Psoas muscle (tissue), 8 donors: Measurements from ENCODE around the gene IGSF21. TPM values are rescaled to one million over a fixed set of nuclear protein-coding genes. Genes with fewer than 3 reads are reported as not detected.

Source experiments
- ATAC-seq, 4 donors: fragments of 200-7000 bp; cut with Tn5 transposase; one replicate each; pipeline ENCODE4 v1.9.1; 2020; ENCODE audit warnings: moderate library complexity in 3 of 4, mild to moderate bottlenecking in 2 of 4
- DNase-seq, 2 donors: peaks; one replicate each; pipeline ENCODE4 v3.0.0-alpha.2; 2020
- H3K27ac ChIP-seq: fragments of 200-600 bp; one replicate; pipeline ENCODE4 v1.8.0; 2022
- H3K27me3 ChIP-seq, 3 donors: fragments of 200-600 bp in 1 of 3; one replicate each; pipeline versions ENCODE4 v1.6.1 to v1.8.0; 2013 to 2022; ENCODE audit warnings: low read length in 2 of 3, mild to moderate bottlenecking in 2 of 3, moderate library complexity in 1 of 3; ENCODE audit not compliant: insufficient read depth in 3 of 3
- H3K36me3 ChIP-seq, 2 donors: fragments of 200-600 bp in 1 of 2; one replicate each; pipeline versions ENCODE4 v1.6.1 to v1.8.0; 2013 to 2022; ENCODE audit warnings: low read depth in 1 of 2, mild to moderate bottlenecking in 1 of 2, moderate library complexity in 1 of 2; ENCODE audit not compliant: insufficient read depth in 1 of 2
- H3K4me1 ChIP-seq: fragments of 200-600 bp; one replicate; pipeline ENCODE4 v1.8.0; 2022
- H3K4me3 ChIP-seq: fragments of 200-600 bp; one replicate; pipeline ENCODE4 v1.8.0; 2022; ENCODE audit warnings: mild to moderate bottlenecking
- H3K9me3 ChIP-seq: fragments of 200-600 bp; one replicate; pipeline ENCODE4 v1.8.0; 2022
- WGBS, 3 donors: extraction: QIAGEN DNeasy Blood & Tissue Kit; methylation state at CpG; one replicate each; pipeline versions ENCODE4 v1.1.6 to v1.1.7; 2013; 5-methylcytosine and 5-hydroxymethylcytosine counted together
- intact Hi-C, 2 donors: fragments of 100-400 bp; cut with DNase I; formaldehyde crosslinking; loops; one replicate each; pipeline versions ENCODE4 v1.11.0 to v1.14.2; 2022
- polyA plus RNA-seq, 3 donors: library from polyadenylated mRNA; stranded (reverse); fragments of 200-250 nt; gene quantifications; one replicate each; pipeline ENCODE4 v1.2.3, GENCODE V29; 2013
- total RNA-seq, 4 donors: library from RNA; stranded (reverse); fragmentation: NEBNext Ultra II Directional in 2 of 4; extraction: Animal tissue kit (Norgen Biotek cat#: 25700) in 2 of 4; gene quantifications; one replicate each; pipeline versions ENCODE4 v1.2.1 to v1.2.4, GENCODE V29; 2021 to 2023
- TF ChIP-seq, protein P1 (sequence below): fragments of 200-600 bp; IDR thresholded peaks from one replicate; pipeline ENCODE4 v1.8.0; 2022; ENCODE audit warnings: antibody characterized with exemption
- donor health status: healthy with polysubstance abuse.
- donor health status: DM: no; HTN: no; CAD: no; lungs with moderate emphysema.
- donor health status: Bipolar disorder and iron deficiency.
- donor health status: healthy.
- donor health status: DM: yes; HTN: yes; CAD: no.
- donor health status: DM: no; HTN: no; CAD: no.
- donor health status: DM: no; HTN: no; CAD: no.
- donor health status: DM: yes; HTN: yes; CAD: no.

Gene IGSF21
- total and polyA plus RNA-seq, 7 donors: 0.10 to 0.88 (median 0.42) TPM

GRCh38 chr1:18294437-18295176 is 187.0 kb downstream of the IGSF21 start:
- H3K27me3 ChIP-seq: peaks cover 3 to 33% (median 19%) of the 10 kb centered on the region in 3 donors
- no peak overlapping the region for H3K27ac ChIP-seq
- H3K9me3 ChIP-seq: no peaks in the 10 kb centered on the region
- no peaks in the 10 kb centered on the region for H3K4me1 ChIP-seq
- intact Hi-C loops: no loop called here
- no peak overlapping the region for H3K4me3 ChIP-seq
- ATAC-seq (no peak), DNase-seq (no peak)
- H3K36me3 ChIP-seq: no peaks in the 10 kb centered on the region
- TF ChIP-seq, protein P1, sequence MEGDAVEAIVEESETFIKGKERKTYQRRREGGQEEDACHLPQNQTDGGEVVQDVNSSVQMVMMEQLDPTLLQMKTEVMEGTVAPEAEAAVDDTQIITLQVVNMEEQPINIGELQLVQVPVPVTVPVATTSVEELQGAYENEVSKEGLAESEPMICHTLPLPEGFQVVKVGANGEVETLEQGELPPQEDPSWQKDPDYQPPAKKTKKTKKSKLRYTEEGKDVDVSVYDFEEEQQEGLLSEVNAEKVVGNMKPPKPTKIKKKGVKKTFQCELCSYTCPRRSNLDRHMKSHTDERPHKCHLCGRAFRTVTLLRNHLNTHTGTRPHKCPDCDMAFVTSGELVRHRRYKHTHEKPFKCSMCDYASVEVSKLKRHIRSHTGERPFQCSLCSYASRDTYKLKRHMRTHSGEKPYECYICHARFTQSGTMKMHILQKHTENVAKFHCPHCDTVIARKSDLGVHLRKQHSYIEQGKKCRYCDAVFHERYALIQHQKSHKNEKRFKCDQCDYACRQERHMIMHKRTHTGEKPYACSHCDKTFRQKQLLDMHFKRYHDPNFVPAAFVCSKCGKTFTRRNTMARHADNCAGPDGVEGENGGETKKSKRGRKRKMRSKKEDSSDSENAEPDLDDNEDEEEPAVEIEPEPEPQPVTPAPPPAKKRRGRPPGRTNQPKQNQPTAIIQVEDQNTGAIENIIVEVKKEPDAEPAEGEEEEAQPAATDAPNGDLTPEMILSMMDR: no peak
- WGBS, 3 donors: 34 to 38% (median 38%) methylated on average over 16 of the region's 16 CpGs

DNA sequence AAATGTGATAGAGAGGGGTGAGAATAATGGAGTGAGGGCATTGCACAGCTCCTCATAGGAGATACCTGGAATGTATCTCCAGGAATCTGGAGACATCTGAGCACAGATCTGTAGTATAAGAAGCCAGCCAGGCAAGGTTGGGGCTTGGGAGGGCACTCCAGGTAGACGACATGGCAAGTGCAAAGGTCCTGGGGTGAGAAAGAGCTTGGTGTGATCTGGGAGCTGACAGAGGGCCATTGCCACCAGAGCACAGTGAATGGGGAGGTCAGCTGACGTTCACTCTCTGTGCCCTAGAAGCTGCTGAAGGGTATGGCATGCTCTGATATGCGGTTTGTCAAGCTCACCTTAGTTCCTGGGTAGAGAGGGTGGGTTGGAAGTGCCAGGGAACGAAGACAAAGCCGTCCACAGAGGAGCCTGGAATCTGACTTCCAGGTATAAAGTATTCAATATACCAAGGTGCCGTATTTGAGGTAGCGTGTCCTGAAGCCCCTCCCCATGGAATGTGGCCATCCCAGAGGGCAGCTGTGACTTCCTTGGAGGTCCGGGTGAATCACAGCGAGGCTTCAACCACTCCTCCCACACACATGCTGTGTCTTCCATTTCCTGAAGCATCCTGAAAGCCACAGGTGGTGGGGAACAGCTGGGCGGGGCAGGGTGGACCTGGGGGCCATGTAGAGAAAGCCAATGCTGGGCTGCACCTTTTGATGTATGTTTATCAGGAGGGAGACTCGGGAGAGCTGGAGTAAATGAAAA is 190.5 kb downstream of the IGSF21 start:
- Histone ChIP-seq H3K9me3 (no peaks in the 10 kb centered on the region), H3K27me3 (peaks cover 3 to 38% (median 17%) of the 10 kb centered on the region in 3 donors), H3K4me3 (no peak overlapping the region), H3K4me1 (no peaks in the 10 kb centered on the region), H3K27ac (no peak overlapping the region), H3K36me3 (no peaks in the 10 kb centered on the region)
- DNase-seq (no peak), ATAC-seq (no peak)
- intact Hi-C loops: no loop called here
- TF ChIP-seq, protein P1: no peak
- WGBS, 3 donors: 30 to 35% (median 34%) methylated on average over 11 of the region's 11 CpGs

GRCh38 chr1:18299441-18300338 is 192.1 kb downstream of the IGSF21 start:
- Histone ChIP-seq H3K4me3 (no peak overlapping the region), H3K4me1 (no peaks in the 10 kb centered on the region), H3K27ac (no peak overlapping the region), H3K36me3 (no peaks in the 10 kb centered on the region), H3K27me3 (peaks cover 3 to 41% (median 19%) of the 10 kb centered on the region in 3 donors), H3K9me3 (no peaks in the 10 kb centered on the region)
- ATAC-seq: no peak
- intact Hi-C loops: no loop called here
- no peak for DNase-seq
- TF ChIP-seq, protein P1: peak; percentile 39
- WGBS, 3 donors: 63 to 67% (median 66%) methylated on average over 7 of the region's 7 CpGs

DNA sequence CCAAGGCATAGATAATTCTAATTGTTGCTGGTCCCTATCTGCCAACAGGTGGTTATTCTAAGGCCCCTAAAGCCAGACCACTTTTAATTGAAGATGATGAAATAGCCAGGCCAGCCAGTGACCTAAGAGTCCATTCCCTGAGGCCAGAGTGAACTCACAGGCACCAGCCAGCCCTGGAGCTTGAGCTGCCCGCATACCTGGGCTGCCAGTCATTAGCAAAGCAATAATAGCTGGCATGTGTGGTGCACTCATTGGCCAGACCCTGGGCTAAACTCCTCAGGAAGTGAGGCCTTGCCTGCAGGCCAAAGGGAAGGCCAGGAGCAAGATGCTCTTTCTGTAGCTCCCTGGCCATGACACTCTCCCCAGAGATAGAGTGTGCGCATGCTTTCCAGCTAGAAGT is 192.8 kb downstream of the IGSF21 start:
- H3K9me3 ChIP-seq: no peaks in the 10 kb centered on the region
- no peak for DNase-seq
- H3K27me3 ChIP-seq: peaks cover 3 to 34% (median 13%) of the 10 kb centered on the region in 3 donors
- no peaks in the 10 kb centered on the region for H3K36me3 ChIP-seq
- H3K27ac ChIP-seq: no peak overlapping the region
- TF ChIP-seq, protein P1: no peak
- no peak overlapping the region for H3K4me3 ChIP-seq
- WGBS, 3 donors: 74 to 90% (median 77%) methylated on average over 2 of the region's 2 CpGs
- H3K4me1 ChIP-seq: no peaks in the 10 kb centered on the region
- no peak for ATAC-seq
- intact Hi-C loops: no loop called here
